Cardiac muscle cell (in vitro differentiated cells and primary cell): ENCODE data around the gene TXLNB. TPM values are rescaled to one million over a fixed set of nuclear protein-coding genes. Genes with fewer than 3 reads are reported as not detected.
A peak's percentile ranks its signal among the peaks of the same experiment; 100 is the strongest.

Source experiments
- DNase-seq, 2 donors: peaks; one replicate each; pipeline versions ENCODE4 v3.0.0 to v3.0.0-alpha.2; 2010 to 2017; ENCODE audit warnings: low read depth in 1 of 2, low spot score in 1 of 2
- H3K27ac ChIP-seq: fragments of 200-600 bp; sonication (generic); 2 replicates; pipeline ENCODE4 v1.5.1; 2016
- H3K27me3 ChIP-seq: fragments of 200-600 bp; sonication (generic); 2 replicates; pipeline ENCODE4 v1.6.0; 2016; ENCODE audit warnings: control low read depth
- H3K36me3 ChIP-seq: fragments of 200-600 bp; sonication (generic); 2 replicates; pipeline ENCODE4 v1.5.1; 2016; ENCODE audit warnings: control low read depth
- H3K4me1 ChIP-seq: fragments of 200-600 bp; sonication (generic); 2 replicates; pipeline ENCODE4 v1.8.1; 2017; ENCODE audit warnings: low read depth, mild to moderate bottlenecking, mixed run types
- H3K4me3 ChIP-seq: fragments of 200-600 bp; sonication (generic); 2 replicates; pipeline ENCODE4 v1.5.1; 2016; ENCODE audit warnings: mild to moderate bottlenecking
- H3K9me3 ChIP-seq: fragments of 200-600 bp; sonication (generic); 2 replicates; pipeline ENCODE4 v1.5.1; 2017; ENCODE audit warnings: low read depth, mild to moderate bottlenecking, control low read depth
- CTCF ChIP-seq: IDR thresholded peaks from 2 replicates; pipeline ENCODE4 v1.5.1; 2012; ENCODE audit warnings: low read depth, mild to moderate bottlenecking, low read length
- polyA plus RNA-seq: library from polyadenylated mRNA; unstranded; fragments of >200 nt; fragmentation: Nextera tagmentation; extraction: Ambion mirVana; gene quantifications from 2 replicates; pipeline ENCODE4 v1.2.1, GENCODE V29; 2016
- total RNA-seq: library from RNA; depleted of rRNA; stranded (reverse); fragments of >200 nt; gene quantifications from 2 replicates; pipeline ENCODE4 v1.2.3, GENCODE V29; 2016

Gene TXLNB
- total and polyA plus RNA-seq, 2 experiments from 2014 or later = 5.9 to 17.5 TPM

- H3K27ac ChIP-seq = no peak overlapping the region
- TF ChIP-seq CTCF = no peak
- H3K4me1 ChIP-seq = no peaks in the 10 kb centered on the region
- H3K36me3 ChIP-seq = no peaks in the 10 kb centered on the region
- no peak overlapping the region for H3K4me3 ChIP-seq
- H3K9me3 ChIP-seq = no peaks in the 10 kb centered on the region
- DNase-seq = no peak
- H3K27me3 ChIP-seq = no peaks in the 10 kb centered on the region
These were observed 20.0 kb upstream of the TXLNB start for GRCh38 chr6:139311831-139312230.

- Histone ChIP-seq H3K36me3 (no peaks in the 10 kb centered on the region), H3K4me1 (peaks cover 10% of the 10 kb centered on the region), H3K27me3 (no peaks in the 10 kb centered on the region), H3K9me3 (no peaks in the 10 kb centered on the region), H3K27ac (no peak overlapping the region), H3K4me3 (no peak overlapping the region)
- DNase-seq = peak in 1 of 2 donors; percentile 79
- no peak for TF ChIP-seq CTCF
These were observed 17.3 kb upstream of the TXLNB start for GRCh38 chr6:139308936-139309603.

GRCh38 chr6:139308286-139308916, 16.6 kb upstream of the TXLNB start:
- Histone ChIP-seq H3K4me3 (no peak overlapping the region), H3K27me3 (no peaks in the 10 kb centered on the region), H3K4me1 (peaks cover 10% of the 10 kb centered on the region), H3K36me3 (no peaks in the 10 kb centered on the region), H3K9me3 (no peaks in the 10 kb centered on the region), H3K27ac (no peak overlapping the region)
- DNase-seq = no peak
- no peak for TF ChIP-seq CTCF

GRCh38 chr6:139306291-139306981, 14.6 kb upstream of the TXLNB start:
- Histone ChIP-seq H3K27ac (peak overlapping the region; percentile 44), H3K4me1 (peaks cover 10% of the 10 kb centered on the region), H3K9me3 (no peaks in the 10 kb centered on the region), H3K27me3 (no peaks in the 10 kb centered on the region), H3K4me3 (no peak overlapping the region), H3K36me3 (no peaks in the 10 kb centered on the region)
- TF ChIP-seq CTCF = no peak
- no peak for DNase-seq

- Histone ChIP-seq H3K36me3 (no peaks in the 10 kb centered on the region), H3K4me1 (peaks cover 10% of the 10 kb centered on the region), H3K27ac (no peak overlapping the region), H3K4me3 (no peak overlapping the region), H3K9me3 (no peaks in the 10 kb centered on the region), H3K27me3 (no peaks in the 10 kb centered on the region)
- TF ChIP-seq CTCF = no peak
- DNase-seq = no peak
These were observed 11.4 kb upstream of the TXLNB start for GRCh38 chr6:139303185-139303584.
